Naive thymus-derived CD8-positive, alpha-beta T cell (primary cell): Measurements from ENCODE around the gene ARNT2. TPM values are rescaled to one million over a fixed set of nuclear protein-coding genes. Genes with fewer than 3 reads are reported as not detected.
"Not testable (repeated sequence)": the region's sequence is repeated elsewhere in the genome, so short reads cannot be mapped to it uniquely, and the experiment has no call there.

Experiments used
- ATAC-seq, 2 donors: fragments of 150-1000 bp; cut with Tn5 transposase in 1 of 2; sonication (Bioruptor Pico), chemical (Tn5 transposase) in 1 of 2; 1 replicate in 1 of 2; 2 replicates in 1 of 2; pipeline ENCODE4 v1.10.0; 2021; ENCODE audit warnings: mild to moderate bottlenecking in 2 of 2, moderate library complexity in 2 of 2
- POLR2A ChIA-PET: fragments of 350-600 bp; sonication (Branson Sonifier 250); formaldehyde crosslinking; loops from one replicate; lab custom pipeline; 2021; ENCODE audit warnings: antibody characterized with exemption; lab: Charles Lee
- DNase-seq, 10 donors: peaks; one replicate each; pipeline versions ENCODE4 v3.0.0 to v3.0.0-alpha.2; 2020 to 2022
- H3K27ac Mint-ChIP-seq, 10 donors: one replicate each; pipeline ENCODE4 v1.8.0; 2020 to 2022; ENCODE audit warnings: mild to moderate bottlenecking in 10 of 10, mixed read lengths in 10 of 10, moderate library complexity in 4 of 10, inconsistent platforms in 1 of 10
- H3K27me3 Mint-ChIP-seq, 5 donors: one replicate each; pipeline ENCODE4 v1.8.0; 2021 to 2022; ENCODE audit warnings: mixed read lengths in 5 of 5
- H3K36me3 Mint-ChIP-seq, 3 donors: one replicate each; pipeline ENCODE4 v1.8.0; 2020 to 2022; ENCODE audit warnings: mixed read lengths in 3 of 3, mild to moderate bottlenecking in 2 of 3, inconsistent platforms in 1 of 3
- H3K4me1 Mint-ChIP-seq, 4 donors: one replicate each; pipeline ENCODE4 v1.8.0; 2021 to 2022; ENCODE audit warnings: mixed read lengths in 4 of 4
- H3K4me3 Mint-ChIP-seq, 10 donors: one replicate each; pipeline ENCODE4 v1.8.0; 2020 to 2022; ENCODE audit warnings: mild to moderate bottlenecking in 10 of 10, mixed read lengths in 10 of 10, moderate library complexity in 6 of 10, inconsistent platforms in 1 of 10
- H3K9me3 Mint-ChIP-seq, 9 donors: one replicate each; pipeline ENCODE4 v1.8.0; 2020 to 2022; ENCODE audit warnings: mixed read lengths in 9 of 9, mild to moderate bottlenecking in 3 of 9, inconsistent platforms in 1 of 9, moderate library complexity in 1 of 9
- polyA plus RNA-seq, 3 donors: library from polyadenylated mRNA; unstranded; fragments of 300-500 nt; fragmentation: Illumina TruSeq; gene quantifications; one replicate each; pipeline ENCODE4 v1.2.3, GENCODE V29; 2021
- total RNA-seq, 8 experiments: library from RNA in 2 of 8; stranded (reverse) in 2 of 8; gene quantifications; one replicate each; pipeline ENCODE4 v1.2.3 and lab custom pipeline; 2021 to 2026

Gene ARNT2
- total and polyA plus RNA-seq, 5 experiments from 2014 or later = not detected

- H3K4me3 Mint-ChIP-seq = no peak overlapping the region
- H3K4me1 Mint-ChIP-seq = no peaks in the 10 kb centered on the region
- H3K36me3 Mint-ChIP-seq = no peaks in the 10 kb centered on the region
- peaks cover 0 to 10% (median 0%) of the 10 kb centered on the region in 9 donors for H3K9me3 Mint-ChIP-seq
- no peak for ATAC-seq
- no peak for DNase-seq
- H3K27ac Mint-ChIP-seq = no peak overlapping the region
- POLR2A ChIA-PET = no interaction called here
- peaks cover 0 to 19% (median 9%) of the 10 kb centered on the region in 5 donors for H3K27me3 Mint-ChIP-seq
These were observed 102.9 kb downstream of the ARNT2 start for GRCh38 chr15:80507131-80507530.

DNA sequence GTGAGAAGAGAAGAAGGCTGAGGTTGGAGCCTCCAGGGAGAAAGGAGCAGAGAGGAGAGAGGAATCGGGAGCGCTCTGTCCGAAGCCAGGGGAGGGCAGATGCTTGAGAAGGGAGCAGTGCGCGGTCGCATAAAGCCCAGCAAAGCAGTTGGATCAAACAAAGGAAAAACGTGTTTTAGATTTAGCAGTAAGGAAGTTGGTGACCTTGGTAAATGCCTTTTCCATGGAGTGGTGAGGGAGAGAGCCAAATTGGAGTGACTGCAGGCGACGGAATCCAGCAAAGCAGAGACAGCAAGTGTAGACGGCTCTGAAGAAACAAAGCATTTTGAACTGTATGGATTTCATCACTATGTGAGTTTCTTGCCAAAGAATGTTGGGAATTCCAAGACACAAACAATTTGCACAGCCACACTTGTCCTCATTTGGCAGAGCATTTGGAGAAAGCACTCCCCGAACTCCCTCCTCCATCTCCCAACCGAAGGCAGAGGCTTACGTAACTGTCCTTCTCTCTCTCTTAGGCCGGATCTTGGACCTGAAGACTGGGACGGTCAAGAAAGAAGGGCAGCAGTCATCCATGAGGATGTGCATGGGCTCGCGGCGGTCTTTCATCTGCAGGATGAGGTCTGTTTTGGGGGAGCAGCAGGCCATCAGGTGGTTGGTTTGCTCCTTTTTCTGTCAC lies 103.6 kb downstream of the ARNT2 start:
- H3K4me1 Mint-ChIP-seq = no peaks in the 10 kb centered on the region
- H3K4me3 Mint-ChIP-seq = no peak overlapping the region
- H3K9me3 Mint-ChIP-seq = peaks cover 0 to 10% (median 0%) of the 10 kb centered on the region in 9 donors
- DNase-seq (no peak), ATAC-seq (no peak)
- peaks cover 0 to 13% (median 9%) of the 10 kb centered on the region in 5 donors for H3K27me3 Mint-ChIP-seq
- H3K36me3 Mint-ChIP-seq = no peaks in the 10 kb centered on the region
- no peak overlapping the region for H3K27ac Mint-ChIP-seq
- POLR2A ChIA-PET = no interaction called here

- Mint-ChIP-seq H3K36me3 (no peaks in the 10 kb centered on the region), H3K4me3 (no peak overlapping the region), H3K27me3 (peaks cover 0 to 11% (median 7%) of the 10 kb centered on the region in 5 donors), H3K4me1 (no peaks in the 10 kb centered on the region), H3K27ac (no peak overlapping the region), H3K9me3 (peaks cover 0 to 10% (median 0%) of the 10 kb centered on the region in 9 donors)
- POLR2A ChIA-PET = no interaction called here
- DNase-seq = no peak
- ATAC-seq = no peak
These were observed 104.6 kb downstream of the ARNT2 start for GRCh38 chr15:80508783-80509182.

DNA sequence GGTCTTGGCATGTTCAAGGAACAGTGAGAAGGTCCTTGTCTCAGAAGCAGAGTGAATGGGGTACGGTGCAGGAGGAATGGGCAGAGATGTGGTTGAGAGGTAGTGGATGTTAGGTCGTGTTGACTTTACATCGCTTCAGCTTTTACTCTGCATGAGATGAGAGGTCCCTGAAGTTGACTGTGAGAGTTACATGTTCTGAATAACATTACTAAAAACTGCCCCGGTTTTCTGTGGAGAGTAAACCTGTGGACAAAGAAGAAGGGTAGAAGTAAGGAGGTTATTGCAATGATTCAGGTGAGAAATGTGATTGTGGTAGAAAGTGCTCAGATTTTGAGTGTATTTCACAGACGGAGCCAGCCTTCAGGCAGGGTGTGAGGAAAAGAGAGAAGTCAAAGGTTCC lies 105.6 kb downstream of the ARNT2 start:
- DNase-seq (no peak), ATAC-seq (no peak)
- no peak overlapping the region for H3K4me3 Mint-ChIP-seq
- no peaks in the 10 kb centered on the region for H3K36me3 Mint-ChIP-seq
- POLR2A ChIA-PET = no interaction called here
- H3K4me1 Mint-ChIP-seq = no peaks in the 10 kb centered on the region
- H3K9me3 Mint-ChIP-seq = peaks cover 0 to 10% (median 0%) of the 10 kb centered on the region in 9 donors
- H3K27me3 Mint-ChIP-seq = peaks cover 0 to 11% (median 7%) of the 10 kb centered on the region in 5 donors
- no peak overlapping the region for H3K27ac Mint-ChIP-seq

DNA sequence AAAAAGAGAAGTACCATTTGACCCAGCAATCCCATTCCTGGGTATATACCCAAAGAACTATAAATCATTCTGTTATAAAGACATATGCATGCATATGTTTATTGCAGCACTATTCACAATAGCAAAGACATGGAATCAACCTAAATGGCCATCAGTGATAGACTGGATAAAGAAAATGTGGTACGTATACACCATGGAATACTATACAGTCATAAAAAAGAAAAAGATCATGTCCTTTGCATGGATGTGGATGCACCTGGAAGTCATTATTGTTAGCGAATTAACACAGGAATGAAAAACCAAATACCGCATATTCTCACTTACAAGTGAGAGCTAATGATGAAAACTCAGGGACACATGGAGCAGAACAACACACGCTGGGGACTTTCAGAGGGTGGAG lies 106.8 kb downstream of the ARNT2 start:
- H3K36me3 Mint-ChIP-seq, POLR2A ChIA-PET, ATAC-seq, DNase-seq, H3K4me1 Mint-ChIP-seq, H3K27ac Mint-ChIP-seq, H3K4me3 Mint-ChIP-seq: not testable (repeated sequence)
- peaks cover 0 to 10% (median 2%) of the 10 kb centered on the region in 9 donors for H3K9me3 Mint-ChIP-seq
- peaks cover 0 to 11% (median 7%) of the 10 kb centered on the region in 5 donors for H3K27me3 Mint-ChIP-seq

GRCh38 chr15:80512726-80513660 lies 108.8 kb downstream of the ARNT2 start:
- Mint-ChIP-seq H3K4me1 (no peaks in the 10 kb centered on the region), H3K9me3 (peaks cover 2 to 27% (median 18%) of the 10 kb centered on the region in 9 donors), H3K27me3 (peaks cover 0 to 11% (median 7%) of the 10 kb centered on the region in 5 donors), H3K27ac (no peak overlapping the region), H3K4me3 (no peak overlapping the region), H3K36me3 (peaks cover 0 to 9% (median 0%) of the 10 kb centered on the region in 3 donors)
- ATAC-seq (no peak), DNase-seq (no peak)
- POLR2A ChIA-PET = no interaction called here

GRCh38 chr15:80514071-80514780 lies 110.0 kb downstream of the ARNT2 start:
- DNase-seq (no peak), ATAC-seq (no peak)
- peaks cover 0 to 15% (median 7%) of the 10 kb centered on the region in 5 donors for H3K27me3 Mint-ChIP-seq
- POLR2A ChIA-PET = no interaction called here
- H3K9me3 Mint-ChIP-seq = peaks cover 2 to 27% (median 18%) of the 10 kb centered on the region in 9 donors
- no peak overlapping the region for H3K4me3 Mint-ChIP-seq
- no peaks in the 10 kb centered on the region for H3K4me1 Mint-ChIP-seq
- H3K27ac Mint-ChIP-seq = no peak overlapping the region
- peaks cover 0 to 12% (median 0%) of the 10 kb centered on the region in 3 donors for H3K36me3 Mint-ChIP-seq

- Mint-ChIP-seq H3K27me3 (peaks cover 0 to 7% (median 0%) of the 10 kb centered on the region in 5 donors), H3K9me3 (peaks cover 2 to 27% (median 14%) of the 10 kb centered on the region in 9 donors), H3K36me3 (peaks cover 0 to 14% (median 0%) of the 10 kb centered on the region in 3 donors), H3K4me3 (no peak overlapping the region), H3K4me1 (no peaks in the 10 kb centered on the region), H3K27ac (no peak overlapping the region)
- POLR2A ChIA-PET = no interaction called here
- no peak for DNase-seq
- no peak for ATAC-seq
These were observed 113.1 kb downstream of the ARNT2 start for GRCh38 chr15:80517290-80517689.

GRCh38 chr15:80518522-80518921 lies 114.3 kb downstream of the ARNT2 start:
- Mint-ChIP-seq H3K27me3 (peaks cover 2 to 17% (median 6%) of the 10 kb centered on the region in 5 donors), H3K36me3 (peaks cover 0 to 14% (median 0%) of the 10 kb centered on the region in 3 donors), H3K4me3 (no peak overlapping the region), H3K4me1 (no peaks in the 10 kb centered on the region), H3K9me3 (peaks cover 2 to 27% (median 14%) of the 10 kb centered on the region in 9 donors), H3K27ac (no peak overlapping the region)
- POLR2A ChIA-PET = interaction anchor here (0.7 kb wide), 1 partner anchor 51 kb away, joined by 3 read pairs; no protein-coding TSS in a partner anchor
- ATAC-seq = no peak
- DNase-seq = no peak

- H3K27me3 Mint-ChIP-seq = peaks cover 3 to 39% (median 15%) of the 10 kb centered on the region in 5 donors
- no peak overlapping the region for H3K27ac Mint-ChIP-seq
- peaks cover 0 to 6% (median 0%) of the 10 kb centered on the region in 3 donors for H3K36me3 Mint-ChIP-seq
- no peak overlapping the region for H3K4me3 Mint-ChIP-seq
- POLR2A ChIA-PET = no interaction called here
- no peak for ATAC-seq
- H3K4me1 Mint-ChIP-seq = no peaks in the 10 kb centered on the region
- no peaks in the 10 kb centered on the region for H3K9me3 Mint-ChIP-seq
- DNase-seq = no peak
These were observed 119.6 kb downstream of the ARNT2 start for GRCh38 chr15:80523746-80524145.

GRCh38 chr15:80525853-80526252 lies 121.7 kb downstream of the ARNT2 start:
- no peaks in the 10 kb centered on the region for H3K4me1 Mint-ChIP-seq
- DNase-seq = no peak
- no peak overlapping the region for H3K4me3 Mint-ChIP-seq
- H3K27ac Mint-ChIP-seq = no peak overlapping the region
- ATAC-seq = no peak
- no peaks in the 10 kb centered on the region for H3K9me3 Mint-ChIP-seq
- H3K36me3 Mint-ChIP-seq = no peaks in the 10 kb centered on the region
- H3K27me3 Mint-ChIP-seq = peaks cover 6 to 38% (median 15%) of the 10 kb centered on the region in 5 donors
- POLR2A ChIA-PET = no interaction called here

DNA sequence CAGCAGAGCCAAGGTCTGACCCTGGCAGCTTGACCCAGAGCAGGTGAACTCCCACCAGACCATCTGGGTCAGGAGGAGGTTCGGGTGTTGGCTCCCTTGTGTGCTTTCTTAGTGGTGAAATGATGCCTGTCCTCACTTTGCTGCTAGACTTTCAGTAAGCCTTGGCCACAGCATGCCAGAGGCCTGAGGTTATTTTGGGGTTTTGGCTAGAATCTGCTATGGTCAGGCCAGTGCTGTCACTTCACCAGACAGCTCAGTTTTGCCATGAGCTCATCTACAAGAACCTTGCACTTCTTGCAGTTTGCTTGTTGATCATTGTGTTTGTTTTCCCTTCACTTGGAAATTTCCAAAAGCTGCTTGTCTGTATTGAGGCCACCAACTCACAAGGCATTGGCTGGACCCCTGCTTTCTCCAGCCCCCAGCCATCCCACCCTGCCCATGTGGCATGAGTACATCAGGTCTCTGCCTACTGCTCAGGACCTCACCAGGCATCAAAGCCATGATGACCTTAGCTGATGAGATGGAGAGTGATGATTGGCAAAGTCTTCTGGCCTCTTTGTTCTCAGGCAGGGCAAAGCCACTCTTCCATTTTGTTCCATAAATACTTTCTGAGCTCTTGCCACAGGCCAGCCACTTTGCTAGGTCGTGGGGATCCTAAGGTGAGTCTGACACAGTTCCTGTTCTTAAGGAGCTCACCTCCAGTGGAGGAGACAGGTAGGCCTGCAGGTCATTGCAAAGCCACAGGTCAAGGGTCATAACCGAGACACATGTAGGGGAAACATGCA lies 122.6 kb downstream of the ARNT2 start:
- POLR2A ChIA-PET = no interaction called here
- no peak overlapping the region for H3K27ac Mint-ChIP-seq

More for the DNA sequence above, 122.6 kb downstream of the ARNT2 start:
- Mint-ChIP-seq H3K9me3 (no peaks in the 10 kb centered on the region), H3K27me3 (peaks cover 6 to 47% (median 20%) of the 10 kb centered on the region in 5 donors), H3K36me3 (no peaks in the 10 kb centered on the region), H3K4me1 (no peaks in the 10 kb centered on the region), H3K4me3 (no peak overlapping the region)
- no peak for DNase-seq
- ATAC-seq = no peak
